Nephron (organoid): ENCODE data around the gene FLNA.

Experiments used
- H3K27ac Mint-ChIP-seq, 3 experiments: 2 replicates each; pipeline ENCODE4 v1.8.0; 2020; ENCODE audit warnings: mixed read lengths in 3 of 3, mild to moderate bottlenecking in 2 of 3, moderate library complexity in 1 of 3
- H3K27me3 Mint-ChIP-seq: 2 replicates; pipeline ENCODE4 v1.8.0; 2021; ENCODE audit warnings: low read depth, mild to moderate bottlenecking, moderate library complexity, mixed read lengths
- H3K36me3 Mint-ChIP-seq: 2 replicates; pipeline ENCODE4 v1.8.0; 2020; ENCODE audit warnings: low read depth, mixed read lengths
- H3K4me1 Mint-ChIP-seq: 2 replicates; pipeline ENCODE4 v1.8.0; 2020; ENCODE audit warnings: mixed read lengths
- H3K4me3 Mint-ChIP-seq, 3 experiments: 2 replicates each; pipeline ENCODE4 v1.8.0; 2020; ENCODE audit warnings: mild to moderate bottlenecking in 3 of 3, mixed read lengths in 3 of 3, moderate library complexity in 2 of 3
- H3K9me3 Mint-ChIP-seq: 2 replicates; pipeline ENCODE4 v1.8.0; 2020; ENCODE audit warnings: mixed read lengths
- CTCF ChIP-seq, 3 experiments: fragments of 200-600 bp; sonication (generic); IDR thresholded peaks; one replicate each; pipeline ENCODE4 v1.5.0; 2021; ENCODE audit warnings: antibody characterized with exemption in 3 of 3; ENCODE audit not compliant: unreplicated experiment in 3 of 3

The FLNA gene

GRCh38 chrX:154413142-154413541 is 38.7 kb upstream of the FLNA start:
- Mint-ChIP-seq H3K36me3 (peaks cover 12% of the 10 kb centered on the region), H3K27ac (peak overlapping the region in 1 of 3 experiments; percentile 57), H3K27me3 (no peaks in the 10 kb centered on the region), H3K4me3 (peak overlapping the region in 2 of 3 experiments; percentile 59 to 60), H3K9me3 (peaks cover 20% of the 10 kb centered on the region), H3K4me1 (peaks cover 10% of the 10 kb centered on the region)
- no peak for TF ChIP-seq CTCF (IDR thresholded peaks at IDR 0.05; ENCODE audit: unreplicated experiment in 3 of 3)

DNA sequence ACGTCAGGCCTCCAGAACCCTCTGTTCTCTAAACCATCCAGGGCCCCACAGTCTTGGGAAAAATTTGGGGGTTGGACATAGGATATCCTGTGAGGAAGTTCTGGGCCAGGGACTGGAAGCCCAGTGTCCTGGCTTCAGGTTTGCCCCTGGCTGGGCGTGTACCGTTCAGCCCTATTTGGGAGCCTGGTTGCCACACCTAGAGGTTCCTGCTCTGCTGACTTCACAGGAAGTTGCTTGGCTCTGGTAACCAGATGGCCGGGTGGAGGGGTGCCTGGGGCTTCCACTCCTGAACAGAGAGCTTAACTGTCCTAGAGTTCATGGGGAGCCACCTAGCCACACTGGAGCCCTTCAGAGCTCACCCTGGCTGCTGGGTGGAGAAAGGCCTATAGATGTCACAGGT is 38.0 kb upstream of the FLNA start:
- H3K36me3 Mint-ChIP-seq = peaks cover 12% of the 10 kb centered on the region
- TF ChIP-seq CTCF (IDR thresholded peaks at IDR 0.05; ENCODE audit: unreplicated experiment in 3 of 3) = no peak
- H3K27me3 Mint-ChIP-seq = no peaks in the 10 kb centered on the region
- peaks cover 10% of the 10 kb centered on the region for H3K4me1 Mint-ChIP-seq
- H3K9me3 Mint-ChIP-seq = peaks cover 20% of the 10 kb centered on the region
- peak overlapping the region; percentile 81 to 86 (median 85) for H3K4me3 Mint-ChIP-seq
- H3K27ac Mint-ChIP-seq = no peak overlapping the region

GRCh38 chrX:154411981-154412340 is 37.5 kb upstream of the FLNA start:
- TF ChIP-seq CTCF (IDR thresholded peaks at IDR 0.05; ENCODE audit: unreplicated experiment in 3 of 3) = no peak
- peak overlapping the region; percentile 81 to 86 (median 85) for H3K4me3 Mint-ChIP-seq
- H3K27me3 Mint-ChIP-seq = no peaks in the 10 kb centered on the region
- peaks cover 10% of the 10 kb centered on the region for H3K4me1 Mint-ChIP-seq
- peak overlapping the region in 2 of 3 experiments; percentile 43 to 74 for H3K27ac Mint-ChIP-seq
- H3K9me3 Mint-ChIP-seq = peaks cover 17% of the 10 kb centered on the region
- H3K36me3 Mint-ChIP-seq = peaks cover 12% of the 10 kb centered on the region

DNA sequence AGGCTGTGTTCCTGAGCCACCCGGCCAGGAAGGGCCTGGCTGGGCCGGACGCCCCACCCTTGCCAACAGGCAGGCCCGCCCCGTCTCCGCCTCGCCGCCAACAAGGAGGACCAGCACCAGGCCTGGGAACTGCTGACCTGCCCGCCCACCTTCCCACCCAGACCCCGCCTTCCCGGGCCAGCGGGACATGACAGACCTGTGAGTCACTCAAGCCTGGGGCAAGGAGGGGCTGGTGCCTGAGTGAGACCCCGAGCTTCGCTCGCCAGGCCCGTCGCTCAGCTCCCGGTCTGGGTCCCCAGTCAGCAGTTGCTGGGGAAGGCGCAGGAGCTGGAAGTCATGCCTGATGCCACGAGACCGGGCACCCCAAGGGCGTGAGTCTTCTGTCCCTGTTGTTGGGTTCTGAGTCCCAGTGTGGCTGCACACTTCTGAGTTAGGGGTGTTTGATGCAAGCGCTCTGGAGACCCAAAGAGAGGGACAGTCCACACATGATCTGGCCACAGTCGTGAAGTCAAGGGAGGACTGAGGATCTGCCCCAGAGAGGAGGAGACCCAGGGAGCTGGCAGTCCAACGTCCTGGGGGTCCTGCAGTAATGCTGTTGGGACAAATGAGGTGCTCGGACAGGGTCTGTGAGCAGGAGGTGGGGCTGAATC is 34.9 kb upstream of the FLNA start, which contains the start of gene DNASE1L1:
Gene DNASE1L1, minus strand, starts transcription at position 33 of the 650 bp plus-strand sequence. CDS start 3,686 bp downstream, outside the sequence.
- peaks cover 8% of the 10 kb centered on the region for H3K36me3 Mint-ChIP-seq
- peak within 1 kb of the TSS in 2 of 3 experiments; percentile 66 to 73 for H3K27ac Mint-ChIP-seq
- peaks cover 16% of the 10 kb centered on the region for H3K9me3 Mint-ChIP-seq
- peak within 1 kb of the TSS; percentile 72 to 77 (median 75) for H3K4me3 Mint-ChIP-seq
- peaks cover 10% of the 10 kb centered on the region for H3K4me1 Mint-ChIP-seq
- no peak for TF ChIP-seq CTCF (IDR thresholded peaks at IDR 0.05; ENCODE audit: unreplicated experiment in 3 of 3)
- H3K27me3 Mint-ChIP-seq = no peaks in the 10 kb centered on the region

- Mint-ChIP-seq H3K27me3 (no peaks in the 10 kb centered on the region), H3K36me3 (peaks cover 7% of the 10 kb centered on the region), H3K27ac (peak overlapping the region in 2 of 3 experiments; percentile 5 to 32), H3K4me1 (peaks cover 10% of the 10 kb centered on the region), H3K9me3 (peaks cover 15% of the 10 kb centered on the region), H3K4me3 (peak overlapping the region; percentile 1 to 75 (median 72))
- no peak for TF ChIP-seq CTCF (IDR thresholded peaks at IDR 0.05; ENCODE audit: unreplicated experiment in 3 of 3)
Observed at GRCh38 chrX:154408659-154409221, 34.3 kb upstream of the FLNA start.
